HG02840 (cell line): Measurements from ENCODE around the gene HS1BP3.

ENCODE experiments used
- ATAC-seq: cut with Tn5 transposase; IDR thresholded peaks from one replicate; pipeline ENCODE4 v1.9.1; 2021; ENCODE audit warnings: mild to moderate bottlenecking, moderate library complexity, moderate number of reproducible peaks; ENCODE audit not compliant: unreplicated experiment, low FRiP score

The HS1BP3 gene

GRCh38 chr2:20664431-20665242 is 13.7 kb upstream of the HS1BP3 start:
- ATAC-seq, result no peak

- no peak for ATAC-seq
These were observed 13.1 kb upstream of the HS1BP3 start for GRCh38 chr2:20664071-20664390.

- ATAC-seq, result no peak
These were observed 12.5 kb upstream of the HS1BP3 start for GRCh38 chr2:20663196-20664070.

- ATAC-seq, result no peak
These were observed 11.5 kb upstream of the HS1BP3 start for GRCh38 chr2:20662308-20662937.

GRCh38 chr2:20661421-20662307 is 10.8 kb upstream of the HS1BP3 start:
- no peak for ATAC-seq

GRCh38 chr2:20660506-20661420 is 9.9 kb upstream of the HS1BP3 start:
- ATAC-seq, result no peak

GRCh38 chr2:20657522-20658235 is 6.8 kb upstream of the HS1BP3 start:
- ATAC-seq, result no peak

- ATAC-seq, result no peak
These were observed 5.7 kb upstream of the HS1BP3 start for GRCh38 chr2:20656561-20656960.

- no peak for ATAC-seq
These were observed 3.6 kb upstream of the HS1BP3 start for GRCh38 chr2:20654535-20654813.

- no peak for ATAC-seq
These were observed 3.0 kb upstream of the HS1BP3 start for GRCh38 chr2:20653695-20654534.

GRCh38 chr2:20652673-20653575 is 2.0 kb upstream of the HS1BP3 start:
- no peak for ATAC-seq

- no peak for ATAC-seq
These were observed 1.2 kb upstream of the HS1BP3 start for GRCh38 chr2:20652141-20652540.

- ATAC-seq, result no peak
These were observed 817 bp upstream of the HS1BP3 start for GRCh38 chr2:20651731-20652099.

GRCh38 chr2:20650393-20650876 is 463 bp downstream of the HS1BP3 start:
- ATAC-seq, result no peak

GRCh38 chr2:20649976-20650375 is 922 bp downstream of the HS1BP3 start:
- no peak for ATAC-seq

- no peak for ATAC-seq
These were observed 1.3 kb downstream of the HS1BP3 start for GRCh38 chr2:20649576-20649975.

GRCh38 chr2:20648831-20649230 is 2.1 kb downstream of the HS1BP3 start:
- no peak for ATAC-seq
